ENCODE measurements around the gene BAIAP2L1.

DNA sequence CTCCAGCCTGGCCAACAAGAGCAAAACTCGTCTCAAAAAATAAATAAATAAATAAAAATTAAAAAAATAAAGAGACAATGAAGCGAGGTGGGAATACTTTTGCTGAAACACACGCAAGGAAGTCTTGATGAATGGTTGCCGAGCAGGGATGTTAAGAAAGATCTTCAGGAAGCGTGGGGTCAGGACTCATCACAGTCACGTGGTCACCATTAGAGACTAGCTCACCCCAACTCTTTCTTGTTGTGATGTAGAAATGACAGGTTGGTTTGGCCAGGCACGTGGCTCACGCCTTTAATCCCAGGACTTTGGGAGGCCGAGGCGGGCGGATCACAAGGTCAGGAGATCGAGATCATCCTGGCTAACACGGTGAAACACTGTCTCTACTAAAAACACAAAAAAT lies 28.9 kb upstream of the BAIAP2L1 start:
- TF ChIP-seq TCFL5 (CRISPR knock-in tag; conservative IDR thresholded peaks at IDR 0.05) (no peak), SIN3A (IDR thresholded peaks at IDR 0.05; ENCODE audit: borderline replicate concordance in 2 of 2, control insufficient read depth in 1 of 2, low read depth in 2 of 2, low read length in 2 of 2) (no peak), C11orf30 (IDR thresholded peaks at IDR 0.05; ENCODE audit: low read depth) (no peak), ETV6 (IDR thresholded peaks at IDR 0.05; ENCODE audit: borderline replicate concordance in 1 of 2, low read depth in 2 of 2, low read length in 1 of 2) (no peak), ETV6 (CRISPR knock-in tag; IDR thresholded peaks at IDR 0.05; ENCODE audit: borderline replicate concordance) (no peak), LARP7 (IDR thresholded peaks at IDR 0.05) (no peak), POLR2AphosphoS5 (IDR thresholded peaks at IDR 0.05; ENCODE audit: control insufficient read depth, insufficient read depth, low read depth, low read length) (no peak), PKNOX1 (IDR thresholded peaks at IDR 0.05) (no peak), ZC3H4 (CRISPR knock-in tag; IDR thresholded peaks at IDR 0.05; ENCODE audit: borderline replicate concordance) (no peak), BRF1 (IDR thresholded peaks at IDR 0.05; ENCODE audit: borderline replicate concordance, extremely low read depth, insufficient read length) (no peak), ZNF121 (CRISPR knock-in tag; conservative IDR thresholded peaks at IDR 0.05) (no peak), POLR2A (conservative IDR thresholded peaks at IDR 0.05) (no peak)
- TF ChIP-seq, protein P1, sequence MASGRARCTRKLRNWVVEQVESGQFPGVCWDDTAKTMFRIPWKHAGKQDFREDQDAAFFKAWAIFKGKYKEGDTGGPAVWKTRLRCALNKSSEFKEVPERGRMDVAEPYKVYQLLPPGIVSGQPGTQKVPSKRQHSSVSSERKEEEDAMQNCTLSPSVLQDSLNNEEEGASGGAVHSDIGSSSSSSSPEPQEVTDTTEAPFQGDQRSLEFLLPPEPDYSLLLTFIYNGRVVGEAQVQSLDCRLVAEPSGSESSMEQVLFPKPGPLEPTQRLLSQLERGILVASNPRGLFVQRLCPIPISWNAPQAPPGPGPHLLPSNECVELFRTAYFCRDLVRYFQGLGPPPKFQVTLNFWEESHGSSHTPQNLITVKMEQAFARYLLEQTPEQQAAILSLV (tag; IDR thresholded peaks at IDR 0.05) = no peak
